Measurements from ENCODE around the gene NAA80. TPM values are rescaled to one million over a fixed set of nuclear protein-coding genes. Genes with fewer than 3 reads are reported as not detected.

The NAA80 gene
- total and polyA plus RNA-seq, 12 donors: 6.4 to 13.5 (median 8.2) TPM

DNA sequence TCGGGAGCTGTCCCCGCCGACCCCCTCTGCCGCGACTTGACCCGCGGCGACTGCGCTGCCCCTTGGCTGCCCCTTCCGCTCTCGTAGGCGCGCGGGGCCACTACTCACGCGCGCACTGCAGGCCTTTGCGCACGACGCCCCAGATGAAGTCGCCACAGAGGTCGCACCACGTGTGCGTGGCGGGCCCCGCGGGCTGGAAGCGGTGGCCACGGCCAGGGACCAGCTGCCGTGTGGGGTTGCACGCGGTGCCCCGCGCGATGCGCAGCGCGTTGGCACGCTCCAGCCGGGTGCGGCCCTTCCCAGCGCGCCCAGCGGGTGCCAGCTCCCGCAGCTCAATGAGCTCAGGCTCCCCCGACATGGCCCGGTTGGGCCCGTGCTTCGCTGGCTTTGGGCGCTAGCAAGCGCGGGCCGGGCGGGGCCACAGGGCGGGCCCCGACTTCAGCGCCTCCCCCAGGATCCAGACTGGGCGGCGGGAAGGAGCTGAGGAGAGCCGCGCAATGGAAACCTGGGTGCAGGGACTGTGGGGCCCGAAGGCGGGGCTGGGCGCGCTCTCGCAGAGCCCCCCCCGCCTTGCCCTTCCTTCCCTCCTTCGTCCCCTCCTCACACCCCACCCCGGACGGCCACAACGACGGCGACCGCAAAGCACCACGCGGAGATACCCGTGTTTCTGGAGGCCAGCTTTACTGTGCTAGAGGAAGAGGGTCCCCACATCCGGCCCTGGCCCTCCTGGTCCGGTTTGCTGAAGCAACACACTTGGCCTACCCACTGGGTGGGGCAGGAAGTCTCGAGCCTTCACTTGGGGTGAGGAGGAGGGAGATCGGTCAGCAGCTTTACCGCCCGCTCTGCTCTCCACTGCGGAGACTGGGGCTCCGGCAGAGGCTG lies 41.5 kb upstream of the NAA80 start, which contains the start of gene RASSF1:
RASSF1 (minus strand) TSS at position 389 of the 882 bp plus-strand sequence; CDS start at position 358, 31 bp downstream.
- intact Hi-C loops (cut with DNase I): loop anchor here in 1 of 10 donors (10.0 kb wide), 1 partner anchor 1094 kb away; no protein-coding TSS in a partner anchor
- TF ChIP-seq CTCF (IDR thresholded peaks at IDR 0.05): peak in 1 of 9 donors; percentile 12
- WGBS, 2 donors: 6 to 8% methylated on average over 63 to 85 of the region's 85 CpGs
- Histone ChIP-seq H3K9me3 (no peaks in the 10 kb centered on the region), H3K4me3 (peak within 1 kb of the TSS; percentile 46 to 88 (median 64)), H3K27ac (peak within 1 kb of the TSS; percentile 51 to 100 (median 96)), H3K27me3 (no peaks in the 10 kb centered on the region), H3K4me1 (peaks cover 17 to 64% (median 51%) of the 10 kb centered on the region in 9 donors), H3K36me3 (peaks cover 0 to 5% (median 0%) of the 10 kb centered on the region in 9 donors)
- DNase-seq (peak; percentile 79 to 81), ATAC-seq (peak; percentile 12 to 58 (median 38))

- 22 to 35% methylated on average over 9 of the region's 9 CpGs for WGBS, 2 donors
- TF ChIP-seq CTCF (IDR thresholded peaks at IDR 0.05): no peak
- H3K4me3 ChIP-seq: peak overlapping the region; percentile 46 to 88 (median 64)
- no peak for DNase-seq
- H3K9me3 ChIP-seq: no peaks in the 10 kb centered on the region
- H3K27ac ChIP-seq: peak overlapping the region; percentile 51 to 100 (median 96)
- intact Hi-C loops (cut with DNase I): loop anchor here in 1 of 10 donors (10.0 kb wide), 1 partner anchor 1095 kb away; no protein-coding TSS in a partner anchor
- peaks cover 0 to 7% (median 0%) of the 10 kb centered on the region in 9 donors for H3K36me3 ChIP-seq
- ATAC-seq: no peak
- H3K4me1 ChIP-seq: peaks cover 11 to 64% (median 51%) of the 10 kb centered on the region in 9 donors
- H3K27me3 ChIP-seq: no peaks in the 10 kb centered on the region
These were observed 40.9 kb upstream of the NAA80 start for GRCh38 chr3:50340147-50340447.

- no peak for ATAC-seq
- no peak for TF ChIP-seq CTCF (IDR thresholded peaks at IDR 0.05)
- Histone ChIP-seq H3K4me1 (peaks cover 11 to 66% (median 56%) of the 10 kb centered on the region in 9 donors), H3K4me3 (peak overlapping the region in 9 of 10 donors; percentile 47 to 88 (median 64)), H3K36me3 (peaks cover 0 to 12% (median 0%) of the 10 kb centered on the region in 9 donors), H3K9me3 (no peaks in the 10 kb centered on the region), H3K27ac (peak overlapping the region; percentile 51 to 100 (median 96)), H3K27me3 (no peaks in the 10 kb centered on the region)
- intact Hi-C loops (cut with DNase I): loop anchor here in 1 of 10 donors (5.0 to 10.0 kb wide), 2 partner anchors 37 to 1095 kb away; partner anchors contain the start of gene HYAL1
- no peak for DNase-seq
- whole genome bisulfite sequencing, 2 donors: 84 to 89% methylated on average over 14 of the region's 14 CpGs
These were observed 40.4 kb upstream of the NAA80 start for GRCh38 chr3:50339485-50340146.

DNA sequence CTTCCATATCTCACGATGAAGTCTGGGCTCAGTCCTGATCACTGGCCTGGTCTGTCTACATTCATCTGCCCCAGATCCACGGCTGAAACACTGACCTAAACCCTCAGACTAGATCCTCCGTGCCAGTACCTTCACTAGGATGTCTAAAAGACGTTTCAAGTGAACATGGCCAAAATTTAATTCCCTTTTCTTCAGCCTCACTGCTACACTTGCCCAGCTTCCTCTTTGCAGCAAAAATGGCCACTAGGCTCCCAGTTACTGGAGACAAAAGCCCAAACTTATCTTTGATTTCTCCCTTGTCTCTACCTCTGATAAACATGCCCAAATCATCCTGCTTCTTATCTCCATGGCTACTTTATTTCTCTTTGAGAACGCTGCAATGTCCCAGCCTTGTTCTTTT lies 39.8 kb upstream of the NAA80 start:
- peaks cover 15 to 72% (median 63%) of the 10 kb centered on the region in 9 donors for H3K4me1 ChIP-seq
- peak overlapping the region in 7 of 10 donors; percentile 61 to 88 (median 73) for H3K4me3 ChIP-seq
- DNase-seq (no peak), ATAC-seq (no peak)
- intact Hi-C loops (cut with DNase I): loop anchor here in 1 of 10 donors (5.0 kb wide), 1 partner anchor 37 kb away; the partner anchor contains the start of gene HYAL1
- no peaks in the 10 kb centered on the region for H3K27me3 ChIP-seq
- peaks cover 0 to 13% (median 0%) of the 10 kb centered on the region in 9 donors for H3K36me3 ChIP-seq
- peak overlapping the region in 9 of 10 donors; percentile 92 to 100 (median 97) for H3K27ac ChIP-seq
- no peaks in the 10 kb centered on the region for H3K9me3 ChIP-seq
- 64 to 76% methylated on average over 5 of the region's 5 CpGs for WGBS, 2 donors
- no peak for TF ChIP-seq CTCF (IDR thresholded peaks at IDR 0.05)
